Measurements from ENCODE around the gene FBXL7. TPM values are rescaled to one million over a fixed set of nuclear protein-coding genes. Genes with fewer than 3 reads are reported as not detected.

FBXL7 gene
- total RNA-seq, 1 donor from 2014 or later: 30.4 TPM

- Histone ChIP-seq H3K27ac (no peak overlapping the region), H3K36me3 (peaks cover 0 to 10% of the 10 kb centered on the region in 2 donors), H3K9me3 (no peaks in the 10 kb centered on the region), H3K4me3 (no peak overlapping the region), H3K4me1 (peaks cover 0 to 12% of the 10 kb centered on the region in 2 donors), H3K27me3 (no peaks in the 10 kb centered on the region)
- no peak for DNase-seq (ENCODE audit: low spot score in 2 of 2)
- TF ChIP-seq CTCF (IDR thresholded peaks at IDR 0.05): no peak
- intact Hi-C loops (cut with DNase I): no loop called here
Observed at GRCh38 chr5:15579193-15579990, 79.4 kb downstream of the FBXL7 start.

GRCh38 chr5:15584528-15584927 is 84.5 kb downstream of the FBXL7 start:
- intact Hi-C loops (cut with DNase I): no loop called here
- peaks cover 0 to 10% of the 10 kb centered on the region in 2 donors for H3K36me3 ChIP-seq

GRCh38 chr5:15585128-15585527 is 85.1 kb downstream of the FBXL7 start:
- DNase-seq (ENCODE audit: low spot score in 2 of 2): no peak
- intact Hi-C loops (cut with DNase I): no loop called here
- Histone ChIP-seq H3K4me1 (peaks cover 0 to 4% of the 10 kb centered on the region in 2 donors), H3K27me3 (no peaks in the 10 kb centered on the region), H3K27ac (no peak overlapping the region), H3K9me3 (no peaks in the 10 kb centered on the region), H3K4me3 (no peak overlapping the region), H3K36me3 (peaks cover 0 to 10% of the 10 kb centered on the region in 2 donors)
- no peak for TF ChIP-seq CTCF (IDR thresholded peaks at IDR 0.05)

More at GRCh38 chr5:15584528-15584927, 84.5 kb downstream of the FBXL7 start:
- no peak overlapping the region for H3K27ac ChIP-seq
- TF ChIP-seq CTCF (IDR thresholded peaks at IDR 0.05): no peak
- H3K4me1 ChIP-seq: peaks cover 0 to 4% of the 10 kb centered on the region in 2 donors
- H3K4me3 ChIP-seq: no peak overlapping the region
- no peaks in the 10 kb centered on the region for H3K27me3 ChIP-seq
- DNase-seq (ENCODE audit: low spot score in 2 of 2): no peak
- no peaks in the 10 kb centered on the region for H3K9me3 ChIP-seq

GRCh38 chr5:15585841-15586591 is 86.0 kb downstream of the FBXL7 start:
- DNase-seq (ENCODE audit: low spot score in 2 of 2): no peak
- TF ChIP-seq CTCF (IDR thresholded peaks at IDR 0.05): no peak
- Histone ChIP-seq H3K4me1 (peaks cover 0 to 4% of the 10 kb centered on the region in 2 donors), H3K27me3 (no peaks in the 10 kb centered on the region), H3K27ac (no peak overlapping the region), H3K4me3 (no peak overlapping the region), H3K36me3 (peaks cover 0 to 10% of the 10 kb centered on the region in 2 donors), H3K9me3 (no peaks in the 10 kb centered on the region)
- intact Hi-C loops (cut with DNase I): no loop called here

- intact Hi-C loops (cut with DNase I): no loop called here
- Histone ChIP-seq H3K9me3 (no peaks in the 10 kb centered on the region), H3K36me3 (peaks cover 0 to 10% of the 10 kb centered on the region in 2 donors), H3K27me3 (no peaks in the 10 kb centered on the region), H3K4me1 (peaks cover 0 to 4% of the 10 kb centered on the region in 2 donors), H3K4me3 (no peak overlapping the region), H3K27ac (no peak overlapping the region)
- TF ChIP-seq CTCF (IDR thresholded peaks at IDR 0.05): no peak
- DNase-seq (ENCODE audit: low spot score in 2 of 2): no peak
Observed at GRCh38 chr5:15587916-15588315, 87.9 kb downstream of the FBXL7 start.

All from ascending aorta (tissue), 2 donors.